HCT116 (cell line): ENCODE measurements around the gene RPL7A. TPM values are rescaled to one million over a fixed set of nuclear protein-coding genes. Genes with fewer than 3 reads are reported as not detected.

Source experiments
- ATAC-seq: fragments of 200-7000 bp; cut with Tn5 transposase; 2 replicates; pipeline ENCODE4 v1.9.1; 2020; ENCODE audit warnings: mild to moderate bottlenecking, moderate library complexity
- BruUV-seq: library from RNA; stranded (reverse); fragments of 400-500 nt; replicated peaks from 2 replicates; lab custom pipeline; 2021; lab: Mats Ljungman, UMichigan
- CTCF ChIA-PET: fragments of 300-600 bp; sonication (Branson Sonifier 250); formaldehyde crosslinking; loops from one replicate; lab custom pipeline; 2021; ENCODE audit warnings: antibody characterized with exemption; lab: Charles Lee
- POLR2A ChIA-PET: fragments of 300-600, 350-600 bp; sonication (Branson Sonifier 250); formaldehyde crosslinking; loops from one replicate; lab custom pipeline; 2021; ENCODE audit warnings: antibody characterized with exemption; lab: Charles Lee
- RAD21 ChIA-PET, 2 experiments: fragments of 300-600 bp; sonication (Branson Sonifier 250); formaldehyde crosslinking; loops; one replicate each; lab custom pipeline; 2023; ENCODE audit warnings: low total read pairs in 2 of 2; ENCODE audit not compliant: uncharacterized antibody in 2 of 2, unreplicated experiment in 2 of 2, low non-redundant PET in 1 of 2; lab: Charles Lee
- DNase-seq: peaks from one replicate; pipeline ENCODE4 v3.0.0-alpha.2; 2010; ENCODE audit warnings: low read depth, low spot score
- H2AFZ ChIP-seq: fragments of 200-600 bp; shearing (Covaris generic), sonication (generic); 2 replicates; pipeline ENCODE4 v1.6.1; 2017; ENCODE audit warnings: low read depth, mixed run types, mixed read lengths, antibody characterized with exemption, low read length; ENCODE audit not compliant: poor library complexity, severe bottlenecking
- H3K27ac ChIP-seq: 2 replicates; pipeline ENCODE4 v1.5.1; 2012; ENCODE audit warnings: low read depth, low read length
- H3K27me3 ChIP-seq: fragments of 200-600 bp; sonication (generic); 2 replicates; pipeline ENCODE4 v1.6.1; 2016; ENCODE audit warnings: mixed run types, low read length, mixed read lengths; ENCODE audit not compliant: insufficient read depth
- H3K36me3 ChIP-seq, 2 experiments: fragments of 200-500 bp in 1 of 2; fragments of 200-600 bp in 1 of 2; sonication (Bioruptor generic) in 1 of 2; sonication (generic) in 1 of 2; 2 replicates each; pipeline versions ENCODE4 v1.5.1 to v1.6.1; 2014 to 2016; ENCODE audit warnings: low read length in 2 of 2, inconsistent platforms in 1 of 2, mixed read lengths in 1 of 2, mixed run types in 1 of 2; ENCODE audit not compliant: insufficient read depth in 2 of 2, control insufficient read depth in 1 of 2
- H3K4me1 ChIP-seq, 2 experiments: fragments of 200-600 bp in 1 of 2; sonication (generic) in 1 of 2; 2 replicates each; pipeline versions ENCODE4 v1.5.1 to v1.6.1; 2012 to 2017; ENCODE audit warnings: low read length in 2 of 2, inconsistent platforms in 1 of 2, mild to moderate bottlenecking in 1 of 2, mixed read lengths in 1 of 2, mixed run types in 1 of 2, moderate library complexity in 1 of 2; ENCODE audit not compliant: insufficient read depth in 2 of 2, control insufficient read depth in 1 of 2
- H3K4me2 ChIP-seq: fragments of 200-600 bp; sonication (generic); 2 replicates; pipeline ENCODE4 v1.6.1; 2017; ENCODE audit warnings: mixed run types, low read length, mixed read lengths
- H3K4me3 ChIP-seq, 2 experiments: fragments of 200-600 bp in 1 of 2; sonication (generic) in 1 of 2; replicated peaks in 1 of 2; 2 replicates each; pipeline ENCODE4 v1.5.1; 2011 to 2016; ENCODE audit warnings: low read length in 2 of 2, control low read depth in 1 of 2, low read depth in 1 of 2, mild to moderate bottlenecking in 1 of 2, mixed read lengths in 1 of 2, mixed run types in 1 of 2
- H3K79me2 ChIP-seq: fragments of 200-600 bp; sonication (generic); 2 replicates; pipeline ENCODE4 v1.6.1; 2017; ENCODE audit warnings: mild to moderate bottlenecking, mixed run types, low read length, moderate library complexity, mixed read lengths; ENCODE audit not compliant: insufficient read depth
- H3K9ac ChIP-seq: fragments of 200-600 bp; sonication (generic); 2 replicates; pipeline ENCODE4 v1.6.1; 2016; ENCODE audit warnings: low read length, mixed read lengths
- H3K9me2 ChIP-seq: fragments of 200-600 bp; sonication (generic), shearing (Covaris generic); 2 replicates; pipeline ENCODE4 v1.6.1; 2017; ENCODE audit warnings: mixed run types, mild to moderate bottlenecking, moderate library complexity; ENCODE audit not compliant: insufficient read depth
- H3K9me3 ChIP-seq, 2 experiments: fragments of 200-500 bp in 1 of 2; fragments of 200-600 bp in 1 of 2; sonication (Bioruptor generic) in 1 of 2; sonication (generic) in 1 of 2; 2 replicates each; pipeline ENCODE4 v1.6.1; 2014 to 2017; ENCODE audit warnings: low read length in 2 of 2, mixed read lengths in 2 of 2, inconsistent platforms in 1 of 2, low read depth in 1 of 2, mild to moderate bottlenecking in 1 of 2, mixed run types in 1 of 2, moderate library complexity in 1 of 2; ENCODE audit not compliant: control insufficient read depth in 1 of 2, insufficient read depth in 1 of 2
- H4K20me1 ChIP-seq: fragments of 200-600 bp; sonication (generic), shearing (Covaris generic); 2 replicates; pipeline ENCODE4 v1.6.1; 2017; ENCODE audit warnings: mixed run types, mild to moderate bottlenecking, moderate library complexity; ENCODE audit not compliant: insufficient read depth
- ATF3 ChIP-seq: IDR thresholded peaks from 2 replicates; pipeline ENCODE4 v1.6.1; 2012
- CBX3 ChIP-seq: IDR thresholded peaks from 2 replicates; pipeline ENCODE4 v1.6.1; 2012; ENCODE audit warnings: low read depth
- CTCF ChIP-seq, 3 experiments: fragments of 200-600 bp in 1 of 3; sonication (generic) in 1 of 3; IDR thresholded peaks in 2 of 3; conservative IDR thresholded peaks in 1 of 3; 2 replicates each; pipeline ENCODE4 v1.5.1; 2012 to 2017; ENCODE audit warnings: low read depth in 2 of 3, low read length in 2 of 3, antibody characterized with exemption in 1 of 3, borderline replicate concordance in 1 of 3, control low read depth in 1 of 3, mild to moderate bottlenecking in 1 of 3, mixed read lengths in 1 of 3, mixed run types in 1 of 3, moderate library complexity in 1 of 3; ENCODE audit not compliant: insufficient read depth in 1 of 3
- EGR1 ChIP-seq: IDR thresholded peaks from 2 replicates; pipeline ENCODE4 v1.6.1; 2012; ENCODE audit warnings: low read depth
- ELF1 ChIP-seq: IDR thresholded peaks from 2 replicates; pipeline ENCODE4 v1.6.1; 2012; ENCODE audit warnings: low read depth, borderline replicate concordance
- EZH2 ChIP-seq: fragments of 200-600 bp; sonication (generic); IDR thresholded peaks from 2 replicates; pipeline ENCODE4 v1.6.1; 2017; ENCODE audit warnings: antibody characterized with exemption, mixed run types
- FOSL1 ChIP-seq: IDR thresholded peaks from 2 replicates; pipeline ENCODE4 v1.6.1; 2012; ENCODE audit warnings: low read depth
- JUND ChIP-seq: IDR thresholded peaks from 2 replicates; pipeline ENCODE4 v1.6.1; 2012
- REST ChIP-seq: IDR thresholded peaks from 2 replicates; pipeline ENCODE4 v1.6.1; 2012; ENCODE audit warnings: low read depth
- SIN3A ChIP-seq: IDR thresholded peaks from 2 replicates; pipeline ENCODE4 v1.6.1; 2012; ENCODE audit warnings: low read depth
- SRF ChIP-seq: IDR thresholded peaks from 2 replicates; pipeline ENCODE4 v1.6.1; 2012; ENCODE audit warnings: low read depth
- TCF7L2 ChIP-seq: IDR thresholded peaks from 2 replicates; pipeline ENCODE4 v1.7.0; 2011; ENCODE audit warnings: borderline replicate concordance, inconsistent platforms; ENCODE audit not compliant: insufficient read depth, insufficient read length; ENCODE audit errors: extremely low read depth
- ZBTB33 ChIP-seq: IDR thresholded peaks from 2 replicates; pipeline ENCODE4 v1.6.1; 2011; ENCODE audit warnings: mild to moderate bottlenecking, low read length, moderate library complexity; ENCODE audit not compliant: insufficient replicate concordance; ENCODE audit errors: extremely low read depth
- ZFX ChIP-seq: fragments of 450-650 bp; IDR thresholded peaks from 2 replicates; pipeline ENCODE4 v1.6.1; 2017
- intact Hi-C: fragments of 100-400 bp; cut with micrococcal nuclease; formaldehyde crosslinking; loops from 2 replicates; pipeline ENCODE4 v1.10.0; 2022
- total RNA-seq: library from RNA; stranded (reverse); gene quantifications from one replicate; pipeline ENCODE4 v1.2.1, GENCODE V29; 2021; ENCODE audit not compliant: unreplicated experiment

The RPL7A gene
- total RNA-seq, 1 experiment from 2014 or later = 2,837 TPM

GRCh38 chr9:133380734-133381133 lies 32.7 kb downstream of the RPL7A start:
- ATAC-seq (no peak), DNase-seq (no peak)
- no TSS peak for BruUV-seq
- Histone ChIP-seq H3K4me2 (no peak overlapping the region), H4K20me1 (no peaks in the 10 kb centered on the region), H3K4me1 (peaks cover 17 to 24% of the 10 kb centered on the region in 2 experiments), H3K27me3 (no peaks in the 10 kb centered on the region), H3K79me2 (peaks cover 1% of the 10 kb centered on the region; the same call in 1 of the 2 replicates), H3K27ac (no peak overlapping the region), H3K4me3 (no peak overlapping the region), H3K9ac (no peak overlapping the region), H3K9me3 (peaks cover 0 to 10% of the 10 kb centered on the region in 2 experiments; a peak in 1 of 4 replicates)
- intact Hi-C loops = no loop called here
- TF ChIP-seq ZBTB33 (no peak), ELF1 (no peak), SRF (no peak), CBX3 (no peak), REST (no peak), EZH2 (no peak), JUND (no peak), CTCF (IDR thresholded peaks at IDR 0.05 in 2 of 3, conservative IDR thresholded peaks at IDR 0.05 in 1 of 3; ENCODE audit: borderline replicate concordance in 1 of 3, insufficient read depth in 1 of 3, low read depth in 2 of 3, low read length in 2 of 3) (no peak), TCF7L2 (no peak), EGR1 (no peak), ZFX (no peak), FOSL1 (no peak), ATF3 (no peak), SIN3A (no peak)
- TF ChIP-seq, all 23 proteins: peak for 0
- POLR2A ChIA-PET = no interaction called here
- Histone ChIP-seq H2AFZ (no peak overlapping the region), H3K9me2 (no peaks in the 10 kb centered on the region), H3K36me3 (no peaks in the 10 kb centered on the region)
- RAD21 ChIA-PET = no interaction called here
- CTCF ChIA-PET = no interaction called here
